ENCODE results near the gene USP10. TPM values are rescaled to one million over a fixed set of nuclear protein-coding genes. Genes with fewer than 3 reads are reported as not detected.
"Not testable (repeated sequence)": the region's sequence is repeated elsewhere in the genome, so short reads cannot be mapped to it uniquely, and the experiment has no call there.

Gene USP10
- total RNA-seq, 1 donor from 2014 or later = 62.7 TPM

- TF ChIP-seq CTCF (IDR thresholded peaks at IDR 0.05) = no peak
- H3K4me1 ChIP-seq = peaks cover 54% of the 10 kb centered on the region
- ATAC-seq = no peak
Measured at GRCh38 chr16:84728853-84729424, 29.1 kb downstream of the USP10 start.

GRCh38 chr16:84729716-84730320 lies 30.0 kb downstream of the USP10 start:
- no peak for DNase-seq
- no peak for TF ChIP-seq CTCF (IDR thresholded peaks at IDR 0.05)
- intact Hi-C loops (cut with DNase I) = loop anchor here (5.0 to 10.0 kb wide), 2 partner anchors 55 to 218 kb away; no protein-coding TSS in a partner anchor
- Histone ChIP-seq H3K27ac (peak overlapping the region; percentile 61), H3K4me1 (peaks cover 45% of the 10 kb centered on the region), H3K9me3 (no peaks in the 10 kb centered on the region), H3K27me3 (ENCODE audit: low read depth) (no peaks in the 10 kb centered on the region), H3K36me3 (peaks cover 11% of the 10 kb centered on the region), H3K4me3 (peak overlapping the region; percentile 15)
- peak; percentile 27 to 66 for ATAC-seq

More at GRCh38 chr16:84728853-84729424, 29.1 kb downstream of the USP10 start:
- no peak overlapping the region for H3K4me3 ChIP-seq
- no peaks in the 10 kb centered on the region for H3K27me3 ChIP-seq (ENCODE audit: low read depth)
- intact Hi-C loops (cut with DNase I) = loop anchor here (5.0 to 10.0 kb wide), 2 partner anchors 54 to 217 kb away; no protein-coding TSS in a partner anchor
- no peaks in the 10 kb centered on the region for H3K9me3 ChIP-seq
- peaks cover 2% of the 10 kb centered on the region for H3K36me3 ChIP-seq
- DNase-seq = no peak
- no peak overlapping the region for H3K27ac ChIP-seq

- peak; percentile 70 for DNase-seq
- peak overlapping the region; percentile 61 for H3K27ac ChIP-seq
Measured at GRCh38 chr16:84730406-84731106, 30.8 kb downstream of the USP10 start.

GRCh38 chr16:84732332-84732673 lies 32.5 kb downstream of the USP10 start:
- H3K27ac ChIP-seq; DNase-seq; intact Hi-C loops (cut with DNase I); H3K4me3 ChIP-seq; H3K27me3 ChIP-seq (ENCODE audit: low read depth); ATAC-seq; H3K9me3 ChIP-seq: not testable (repeated sequence)
- Histone ChIP-seq H3K4me1 (peaks cover 31% of the 10 kb centered on the region), H3K36me3 (peaks cover 12% of the 10 kb centered on the region)

More at GRCh38 chr16:84730406-84731106, 30.8 kb downstream of the USP10 start:
- ATAC-seq = peak; percentile 83 to 95
- Histone ChIP-seq H3K4me1 (peaks cover 38% of the 10 kb centered on the region), H3K27me3 (ENCODE audit: low read depth) (no peaks in the 10 kb centered on the region), H3K4me3 (peak overlapping the region; percentile 15), H3K9me3 (no peaks in the 10 kb centered on the region), H3K36me3 (peaks cover 12% of the 10 kb centered on the region)
- intact Hi-C loops (cut with DNase I) = no loop called here
- no peak for TF ChIP-seq CTCF (IDR thresholded peaks at IDR 0.05)

GRCh38 chr16:84732674-84733352 lies 33.0 kb downstream of the USP10 start:
- Histone ChIP-seq H3K9me3 (no peaks in the 10 kb centered on the region), H3K36me3 (peaks cover 12% of the 10 kb centered on the region), H3K27ac (no peak overlapping the region), H3K4me3 (no peak overlapping the region), H3K27me3 (ENCODE audit: low read depth) (no peaks in the 10 kb centered on the region), H3K4me1 (peaks cover 36% of the 10 kb centered on the region)
- no peak for TF ChIP-seq CTCF (IDR thresholded peaks at IDR 0.05)
- ATAC-seq (no peak), DNase-seq (no peak)
- intact Hi-C loops (cut with DNase I) = no loop called here
